Measurements from ENCODE around the gene ZRSR2. TPM values are rescaled to one million over a fixed set of nuclear protein-coding genes. Genes with fewer than 3 reads are reported as not detected.
"Not testable (repeated sequence)": the region's sequence is repeated elsewhere in the genome, so short reads cannot be mapped to it uniquely, and the experiment has no call there.

ZRSR2 gene, protein sequence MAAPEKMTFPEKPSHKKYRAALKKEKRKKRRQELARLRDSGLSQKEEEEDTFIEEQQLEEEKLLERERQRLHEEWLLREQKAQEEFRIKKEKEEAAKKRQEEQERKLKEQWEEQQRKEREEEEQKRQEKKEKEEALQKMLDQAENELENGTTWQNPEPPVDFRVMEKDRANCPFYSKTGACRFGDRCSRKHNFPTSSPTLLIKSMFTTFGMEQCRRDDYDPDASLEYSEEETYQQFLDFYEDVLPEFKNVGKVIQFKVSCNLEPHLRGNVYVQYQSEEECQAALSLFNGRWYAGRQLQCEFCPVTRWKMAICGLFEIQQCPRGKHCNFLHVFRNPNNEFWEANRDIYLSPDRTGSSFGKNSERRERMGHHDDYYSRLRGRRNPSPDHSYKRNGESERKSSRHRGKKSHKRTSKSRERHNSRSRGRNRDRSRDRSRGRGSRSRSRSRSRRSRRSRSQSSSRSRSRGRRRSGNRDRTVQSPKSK
- 6.8 TPM for total RNA-seq
- long read RNA-seq, transcript ZRSR2-201 (11 exons, 1,491 nt): major isoform, 15 of 22 reads
- long read RNA-seq, partial matches to known transcripts: 0 of 22 reads
- long read RNA-seq, other reads (novel, unspliced or antisense): 7 of 22 reads

DNA sequence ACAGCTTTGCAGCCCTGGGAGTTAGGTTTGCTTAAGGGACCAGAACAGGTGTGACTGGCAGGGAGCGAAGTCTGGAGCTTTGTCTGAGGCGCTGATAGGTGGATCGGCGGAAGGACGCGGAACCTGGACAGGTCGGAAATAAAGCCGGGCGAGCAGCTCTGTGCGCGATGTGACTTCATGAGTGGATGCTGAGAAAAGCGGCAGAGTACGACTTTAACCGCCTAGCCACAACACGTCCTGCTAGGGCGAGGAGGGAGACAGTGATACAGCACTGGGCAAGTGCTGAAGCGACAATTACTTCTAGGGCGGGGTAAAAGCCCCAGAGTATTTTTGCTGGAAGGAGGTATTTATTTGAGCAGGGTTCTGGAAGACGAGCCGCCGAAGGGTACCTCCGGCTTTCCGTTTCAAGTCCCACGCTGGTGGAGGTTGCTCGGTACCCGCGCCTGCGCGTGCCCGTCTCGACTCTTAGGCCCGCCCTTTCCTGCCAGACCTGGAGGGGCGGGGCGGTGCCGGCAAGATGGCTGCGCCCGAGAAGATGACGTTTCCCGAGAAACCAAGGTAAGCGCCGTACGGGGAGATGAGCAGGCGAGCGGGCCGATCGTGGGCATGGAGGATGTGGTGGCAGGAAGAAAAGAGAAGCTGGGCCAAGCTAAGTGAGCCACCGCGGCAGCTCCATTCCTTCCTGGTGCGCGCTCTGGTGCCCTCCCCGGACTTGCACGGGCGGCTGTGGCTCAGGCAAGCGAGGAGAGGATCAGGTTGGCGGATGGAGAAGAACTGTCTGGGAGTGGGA is at the start of gene ZRSR2:
TSS of gene ZRSR2 (plus strand) at position 506 of the 790 bp plus-strand sequence. CDS start at position 518, 12 bp downstream.
- DNase-seq (peak; percentile 89), ATAC-seq (ENCODE audit: poor library complexity) (peak; percentile 99)
- intact Hi-C loops (cut with DNase I): no loop called here

DNA sequence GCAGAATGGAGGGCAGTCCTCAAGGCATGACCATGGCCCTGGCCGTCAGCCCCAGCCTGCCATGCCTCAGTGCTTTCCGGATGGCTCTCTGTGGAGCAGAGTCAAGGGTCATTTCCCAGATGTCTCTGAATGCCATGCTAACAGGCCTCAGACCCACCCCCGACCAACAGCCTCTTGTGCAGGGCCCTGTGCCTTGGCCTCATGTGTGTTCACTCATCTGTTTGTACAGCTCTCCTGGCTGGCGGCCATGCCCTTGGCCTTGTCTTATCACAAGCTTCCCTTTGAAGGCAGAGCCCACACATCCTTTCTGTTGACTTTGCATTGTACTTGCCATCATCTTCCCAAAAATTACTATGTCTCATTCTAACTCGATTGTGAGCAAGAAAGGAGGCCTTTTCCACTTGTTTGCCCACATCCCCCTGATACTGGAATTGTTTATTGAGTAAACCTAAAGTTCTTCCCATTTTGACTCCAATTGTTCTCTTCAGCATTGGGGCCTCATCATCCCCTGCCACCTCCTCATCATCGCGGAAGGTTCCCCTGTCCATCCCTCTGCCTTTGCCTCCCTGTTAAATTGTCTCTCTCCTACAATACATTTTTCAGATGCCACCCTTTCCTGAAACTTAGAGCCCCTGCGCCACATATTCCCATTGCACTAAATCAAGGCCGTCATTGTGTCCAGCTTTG is 46.0 kb upstream of the ZRSR2 start:
- DNase-seq (peak; percentile 55), ATAC-seq (ENCODE audit: poor library complexity) (no peak)
- intact Hi-C loops (cut with DNase I): loop anchor here (10.0 kb wide), 1 partner anchor 60 kb away; no protein-coding TSS in a partner anchor

DNA sequence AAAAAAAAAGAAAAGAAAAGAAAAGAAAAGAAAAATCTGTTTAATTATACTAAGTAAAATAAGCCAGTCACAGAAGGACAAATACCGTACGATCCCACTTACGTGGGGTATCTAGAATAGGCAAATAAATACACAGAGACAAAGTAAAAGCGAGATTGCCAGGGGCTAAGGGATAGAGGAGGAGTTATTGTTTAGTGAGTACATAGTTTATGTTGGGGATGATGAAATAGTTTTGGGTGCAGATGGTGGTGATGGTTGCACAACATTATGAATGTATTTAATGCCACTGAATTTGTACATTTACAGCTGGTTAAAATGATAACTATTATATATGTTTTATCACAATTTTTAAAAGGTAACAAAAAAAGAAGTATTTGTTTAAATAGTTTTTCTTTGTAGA is 45.1 kb upstream of the ZRSR2 start:
- ATAC-seq (ENCODE audit: poor library complexity): no peak
- intact Hi-C loops (cut with DNase I): loop anchor here (10.0 kb wide), 1 partner anchor 60 kb away; no protein-coding TSS in a partner anchor

DNA sequence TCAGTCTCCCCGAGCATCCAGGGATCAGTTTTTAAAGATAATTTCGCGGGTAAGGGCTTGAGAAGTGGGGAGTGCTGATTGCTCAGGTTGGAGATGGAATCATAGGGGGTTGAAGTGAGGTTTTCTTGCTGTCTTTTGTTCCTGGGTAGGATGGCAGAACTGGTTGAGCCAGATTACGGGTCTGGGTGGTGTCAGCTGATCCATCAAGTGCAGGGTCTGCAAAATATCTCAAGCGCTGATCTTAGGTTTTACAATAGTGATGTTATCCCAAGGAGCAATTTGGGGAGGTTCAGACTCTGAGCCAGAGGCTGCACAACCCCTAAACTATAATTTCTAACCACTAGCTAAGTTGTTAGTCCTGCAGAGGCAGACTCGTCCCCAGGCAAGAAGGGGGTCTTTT is 43.6 kb upstream of the ZRSR2 start:
- intact Hi-C loops (cut with DNase I): loop anchor here (10.0 kb wide), 1 partner anchor 62 kb away; no protein-coding TSS in a partner anchor
- DNase-seq; ATAC-seq (ENCODE audit: poor library complexity): not testable (repeated sequence)

More for the DNA sequence above, 45.1 kb upstream of the ZRSR2 start:
- DNase-seq: no peak

DNA sequence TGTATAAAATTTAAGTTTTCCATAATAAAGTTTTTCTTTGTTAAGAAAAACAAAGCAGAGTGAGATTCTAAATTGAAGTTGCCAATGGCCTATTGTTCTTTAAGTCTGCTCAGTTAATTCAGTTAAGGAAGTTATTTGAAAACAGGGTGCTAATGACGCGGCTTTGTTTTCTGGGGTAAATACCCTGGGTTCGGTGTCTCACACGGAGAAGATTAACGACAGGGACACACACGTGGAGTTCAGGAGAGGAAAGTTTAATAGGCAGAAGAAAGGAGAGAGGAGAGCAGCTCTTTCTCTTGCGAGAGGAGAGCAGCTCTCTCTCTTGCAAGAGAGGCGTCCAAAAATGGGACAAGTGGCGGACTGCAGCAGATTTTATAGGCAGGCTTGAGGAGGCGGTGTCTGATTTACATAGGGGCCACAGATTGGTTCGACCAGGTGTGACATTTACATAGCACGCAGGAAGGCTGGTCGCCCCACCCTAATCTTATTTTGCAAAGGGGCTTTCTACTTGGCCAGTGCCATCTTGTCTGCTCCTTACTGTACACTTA is 42.6 kb upstream of the ZRSR2 start:
- ATAC-seq (ENCODE audit: poor library complexity) (no peak), DNase-seq (no peak)
- intact Hi-C loops (cut with DNase I): loop anchor here (10.0 kb wide), 1 partner anchor 63 kb away; no protein-coding TSS in a partner anchor

DNA sequence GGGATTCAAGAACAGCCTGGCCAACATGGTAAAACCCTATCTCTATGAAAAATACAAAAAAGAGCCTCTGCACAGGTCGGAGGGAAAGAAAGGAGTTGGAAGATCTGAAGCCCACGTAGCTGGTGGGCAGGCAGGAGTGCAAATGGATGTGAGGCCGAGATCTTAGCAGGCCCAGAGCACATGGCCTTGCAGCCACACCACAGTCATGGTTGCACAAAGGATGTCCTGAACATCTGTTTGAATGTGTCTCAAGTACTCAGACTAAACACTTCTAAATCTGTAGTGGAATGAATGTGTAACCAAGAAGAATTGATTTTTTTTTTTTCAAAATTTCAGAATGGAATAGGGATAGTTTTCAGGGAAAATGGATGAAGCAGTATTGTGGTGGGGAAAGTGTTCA is 41.4 kb upstream of the ZRSR2 start:
- DNase-seq (no peak), ATAC-seq (ENCODE audit: poor library complexity) (no peak)
- intact Hi-C loops (cut with DNase I): loop anchor here (10.0 kb wide), 1 partner anchor 64 kb away; no protein-coding TSS in a partner anchor

DNA sequence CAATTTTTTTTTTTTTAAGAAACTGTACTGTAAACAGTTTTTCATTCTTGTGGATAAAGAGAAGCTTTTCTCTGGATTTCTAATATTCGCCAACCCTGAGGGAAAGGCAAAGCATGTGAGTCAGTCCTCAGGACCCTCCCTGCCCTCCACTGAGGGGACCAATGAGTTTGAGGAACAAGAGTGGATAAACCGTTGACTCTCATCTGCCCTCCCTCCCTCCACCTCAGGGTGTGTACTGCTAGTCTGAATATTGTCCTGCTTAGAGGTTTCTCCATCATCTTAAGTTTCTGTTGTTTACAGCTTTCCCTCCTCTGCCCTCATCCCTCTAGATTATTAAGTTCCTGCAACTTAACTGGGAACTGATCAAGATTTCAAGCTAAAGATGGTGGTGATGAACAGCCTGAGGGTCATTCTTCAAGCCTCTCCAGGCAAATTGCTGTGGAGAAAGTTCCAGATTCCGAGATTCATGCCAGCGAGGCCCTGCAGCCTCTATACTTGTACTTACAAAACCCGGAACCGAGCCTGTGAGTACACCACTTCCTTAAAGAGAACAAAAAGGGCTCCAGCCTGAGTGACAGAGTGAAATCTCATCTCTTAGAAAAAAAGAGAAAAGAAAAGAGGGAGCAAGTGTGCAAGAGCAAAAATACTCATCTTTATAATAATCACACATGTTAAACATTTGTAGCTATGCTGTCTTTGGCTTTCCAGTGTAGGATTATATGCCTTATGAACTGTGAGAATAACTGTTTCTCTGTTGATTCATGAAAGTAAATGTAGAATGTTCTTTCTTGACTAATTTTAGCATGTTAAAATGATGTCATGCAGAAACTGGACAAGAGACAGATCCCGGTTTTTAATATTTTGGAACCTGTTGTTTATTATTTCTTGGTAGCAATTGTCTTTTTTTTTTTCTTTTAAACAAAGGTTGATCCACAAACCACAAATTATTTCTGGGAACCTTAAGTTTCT is 40.4 kb upstream of the ZRSR2 start:
- DNase-seq (peak; percentile 45), ATAC-seq (ENCODE audit: poor library complexity) (peak; percentile 82)
- intact Hi-C loops (cut with DNase I): loop anchor here (10.0 kb wide), 1 partner anchor 65 kb away; no protein-coding TSS in a partner anchor

DNA sequence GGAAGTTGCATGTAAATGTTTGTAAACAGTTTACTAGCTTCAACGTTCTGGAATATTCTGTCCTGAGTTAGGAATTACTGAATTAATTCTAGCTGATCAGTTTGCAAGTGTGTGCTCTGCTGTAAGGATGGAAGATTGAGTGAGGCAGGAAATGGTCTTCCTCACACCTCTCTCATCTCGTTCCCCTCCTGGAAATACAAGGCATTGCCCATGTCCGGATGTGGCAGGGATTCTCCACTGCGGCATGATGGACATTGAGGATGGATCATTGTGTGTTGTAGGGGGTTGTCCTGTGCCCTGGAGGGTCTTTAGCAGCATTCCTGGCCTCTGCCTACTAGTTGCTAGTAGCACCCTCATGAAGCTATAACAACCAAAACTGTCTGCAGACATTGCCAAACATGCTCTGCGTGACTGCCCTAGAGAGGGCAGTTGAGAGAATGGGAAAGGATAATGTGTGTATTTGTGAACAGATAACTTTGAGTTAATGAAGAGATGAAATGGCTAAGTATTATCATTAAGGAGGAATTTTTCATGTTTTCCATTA is 39.6 kb upstream of the ZRSR2 start:
- ATAC-seq (ENCODE audit: poor library complexity) (peak; percentile 34), DNase-seq (no peak)
- intact Hi-C loops (cut with DNase I): no loop called here

DNA sequence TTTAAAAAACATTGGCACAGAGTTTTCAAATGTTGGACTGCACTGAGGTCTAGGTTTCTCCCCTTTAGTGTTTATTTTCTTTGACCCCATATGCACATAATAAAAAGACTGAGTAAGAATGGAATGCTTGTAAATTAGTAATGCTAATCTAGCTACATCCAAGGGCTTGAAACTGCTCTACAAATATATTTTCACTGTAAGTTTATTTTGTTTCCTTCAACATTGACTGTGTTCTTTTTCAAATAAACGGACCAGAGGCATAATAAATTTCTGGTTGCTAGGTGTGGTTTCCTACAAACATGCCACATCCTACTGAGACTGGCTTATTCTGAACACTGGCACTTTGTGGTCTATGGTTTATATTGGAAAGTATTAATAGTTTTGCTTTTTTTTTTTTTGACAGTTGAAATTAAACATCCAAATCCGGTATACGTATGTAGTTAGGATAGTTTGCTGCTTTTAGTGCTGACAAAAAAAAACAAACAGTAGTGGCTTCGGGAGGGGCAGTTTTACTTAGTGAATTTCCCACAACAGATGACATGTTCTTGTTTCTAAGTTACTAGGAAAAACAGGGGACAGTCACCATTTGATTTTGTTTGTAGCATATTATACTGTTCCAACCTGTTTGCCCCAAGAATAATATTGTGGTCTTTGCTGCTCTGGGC is 39.0 kb upstream of the ZRSR2 start:
- intact Hi-C loops (cut with DNase I): no loop called here
- DNase-seq (no peak), ATAC-seq (ENCODE audit: poor library complexity) (peak; percentile 69)

DNA sequence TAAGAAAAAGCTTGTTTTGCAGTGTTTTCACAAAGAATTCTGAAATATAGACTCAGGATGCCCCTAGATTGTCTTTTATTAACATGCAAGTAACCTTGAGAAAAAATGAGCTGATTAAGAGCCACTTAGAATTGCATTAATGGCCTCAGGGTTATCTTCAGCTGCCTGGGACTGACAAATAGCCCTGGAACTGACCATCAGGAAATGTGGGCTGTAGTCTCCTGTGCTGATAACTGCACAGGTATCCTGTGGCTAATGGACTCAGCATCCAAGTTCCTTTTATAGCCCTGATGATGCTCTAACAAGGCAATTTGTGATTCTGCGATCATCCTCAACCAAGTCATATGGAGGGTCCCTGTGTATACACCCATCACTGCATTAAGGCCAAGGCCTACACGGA is 35.2 kb upstream of the ZRSR2 start:
- intact Hi-C loops (cut with DNase I): no loop called here
- DNase-seq: no peak
- ATAC-seq (ENCODE audit: poor library complexity): no peak

DNA sequence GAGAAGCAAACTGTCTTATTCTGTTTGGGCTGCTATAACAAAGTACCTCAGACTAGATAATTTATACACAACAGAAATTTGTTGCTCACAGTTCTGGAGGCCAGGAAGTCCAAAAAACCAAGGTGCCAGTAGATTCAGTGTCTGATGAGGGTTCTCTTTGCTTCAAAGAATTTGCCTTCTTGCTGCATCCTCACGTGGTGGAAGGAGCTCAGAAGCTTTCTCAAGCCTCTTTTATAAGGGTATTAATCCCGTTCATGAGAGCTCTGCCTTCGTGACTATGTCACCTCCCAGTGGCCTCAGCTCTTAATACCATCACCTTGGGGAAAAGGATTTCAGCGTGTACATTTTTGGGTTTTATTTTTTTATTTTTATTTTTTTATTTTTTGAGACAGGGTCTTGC is 32.1 kb upstream of the ZRSR2 start:
- DNase-seq: no peak
- intact Hi-C loops (cut with DNase I): no loop called here
- no peak for ATAC-seq (ENCODE audit: poor library complexity)

DNA sequence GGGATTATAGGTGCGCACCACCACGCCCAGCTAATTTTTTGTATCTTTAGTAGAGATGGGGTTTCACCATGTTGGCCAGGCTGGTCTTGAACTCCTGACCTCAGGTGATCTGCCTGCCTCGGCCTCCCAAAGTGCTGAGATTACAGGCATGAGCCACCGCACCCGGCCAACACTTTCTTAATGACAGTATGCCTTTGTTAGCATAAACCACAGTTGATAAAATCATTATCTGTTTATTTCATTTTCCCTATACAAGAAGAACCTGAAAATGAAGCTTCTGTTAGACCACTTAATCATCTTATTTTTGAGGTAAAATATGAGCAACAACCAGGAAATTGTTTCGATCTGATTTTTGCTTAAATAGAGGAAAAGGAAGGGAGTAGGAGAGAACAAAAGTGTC is 30.4 kb upstream of the ZRSR2 start:
- intact Hi-C loops (cut with DNase I); DNase-seq; ATAC-seq (ENCODE audit: poor library complexity): not testable (repeated sequence)

DNA sequence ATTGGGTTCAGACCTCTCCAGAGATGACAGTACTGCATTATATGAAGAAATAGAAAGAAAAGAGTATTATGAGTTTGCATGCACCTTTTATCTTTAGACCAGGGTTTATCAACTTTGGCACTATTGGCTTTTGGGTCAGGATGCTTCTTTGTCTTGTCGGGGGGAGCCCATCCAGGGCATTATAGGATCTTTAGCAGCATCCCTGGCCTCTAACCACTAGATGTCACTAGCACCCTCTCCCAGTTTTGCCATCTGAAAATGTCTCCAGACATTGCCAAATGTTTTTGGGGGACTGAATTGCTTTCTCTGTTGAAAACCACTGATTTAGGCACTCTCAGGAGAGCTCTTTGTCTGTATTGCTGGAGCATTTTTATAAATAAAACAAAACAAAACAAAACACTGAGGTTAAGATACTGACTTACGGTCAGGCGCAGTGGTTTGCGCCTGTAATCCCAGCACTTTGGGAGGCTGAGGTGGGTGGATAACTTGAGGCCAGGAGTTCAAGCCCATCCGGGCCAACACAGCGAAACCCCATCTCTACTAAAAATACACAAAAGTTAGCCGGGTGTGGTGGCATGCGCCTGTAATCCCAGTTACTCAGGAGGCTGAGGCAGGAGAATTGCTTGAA is 28.6 kb upstream of the ZRSR2 start:
- intact Hi-C loops (cut with DNase I): no loop called here
- DNase-seq: no peak
- no peak for ATAC-seq (ENCODE audit: poor library complexity)

DNA sequence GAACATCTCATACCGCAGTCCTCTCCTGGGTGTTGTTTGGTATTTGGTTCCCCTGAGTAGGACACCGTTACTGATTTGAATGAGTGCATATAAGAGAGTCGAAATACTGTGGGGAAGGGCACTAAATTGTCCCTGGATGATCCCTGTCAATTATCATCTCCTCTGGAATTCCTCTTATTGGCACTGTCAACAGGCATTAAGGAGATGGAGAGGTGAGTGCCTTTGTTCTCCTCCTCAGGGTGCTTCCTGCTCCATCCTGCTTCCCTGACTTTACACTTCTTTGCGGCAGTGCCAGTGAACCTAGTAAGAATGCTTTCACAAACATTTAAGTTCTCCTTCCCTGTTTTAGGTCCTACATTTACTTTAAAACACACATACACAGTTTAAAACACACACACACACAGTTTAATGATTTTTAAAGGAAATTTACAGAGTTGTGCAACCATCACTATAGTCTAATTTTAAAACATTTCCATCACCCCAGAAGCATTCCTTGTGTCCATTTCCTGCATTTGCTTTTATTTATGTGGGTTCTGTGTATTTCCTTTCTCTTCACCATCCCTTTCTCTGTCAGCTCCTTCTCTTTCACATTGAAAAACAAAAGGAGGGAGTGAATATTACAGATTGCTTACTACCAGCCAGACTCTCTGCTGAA is 20.9 kb upstream of the ZRSR2 start:
- intact Hi-C loops (cut with DNase I): no loop called here
- DNase-seq: no peak
- no peak for ATAC-seq (ENCODE audit: poor library complexity)

DNA sequence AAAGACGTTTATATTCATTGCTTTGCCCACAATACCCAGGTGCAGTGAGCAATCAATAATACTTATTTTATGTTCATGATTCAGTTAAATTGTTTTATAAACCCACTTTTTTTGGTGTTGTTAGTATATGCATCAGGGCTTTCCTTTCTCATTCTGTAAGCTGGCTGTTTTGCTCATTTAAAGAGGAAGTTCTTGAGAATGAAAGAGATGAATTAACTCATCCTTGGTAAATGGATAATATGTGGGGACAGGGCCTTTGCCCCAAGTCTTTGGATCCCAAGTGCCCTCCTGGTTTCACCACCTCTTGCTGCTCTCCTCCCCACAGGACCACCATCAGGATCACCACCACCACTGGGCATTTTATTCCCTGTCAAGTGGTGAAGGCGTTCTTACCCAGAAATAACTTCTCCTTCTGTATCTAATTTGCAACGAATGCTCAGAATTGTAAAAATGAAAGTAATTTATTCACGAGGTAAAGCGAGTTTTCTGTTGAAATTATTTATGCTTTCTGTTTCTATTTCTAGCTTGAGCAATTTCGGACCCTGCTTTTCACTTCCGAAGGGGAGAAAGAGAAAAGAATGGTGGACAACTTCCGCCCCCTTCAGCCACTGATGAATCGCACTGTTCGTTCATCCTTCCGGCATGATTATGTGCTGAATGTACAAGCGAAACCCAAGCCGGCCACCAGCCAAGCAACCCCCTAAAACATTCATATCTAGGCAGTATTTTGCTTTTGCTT is 8.2 kb upstream of the ZRSR2 start:
- DNase-seq (no peak), ATAC-seq (ENCODE audit: poor library complexity) (no peak)
- intact Hi-C loops (cut with DNase I): no loop called here

Data from Right ventricle myocardium superior (tissue), 1 donor.